Astrocyte (in vitro differentiated cells and primary cell): ENCODE measurements around the gene ITGBL1. TPM values are rescaled to one million over a fixed set of nuclear protein-coding genes. Genes with fewer than 3 reads are reported as not detected.
A peak's percentile ranks its signal among the peaks of the same experiment; 100 is the strongest.

ENCODE experiments used
- DNase-seq: peaks from one replicate; pipeline ENCODE4 v3.0.0-alpha.2; 2010; ENCODE audit warnings: low read depth
- FAIRE-seq: peaks from 2 replicates; lab custom pipeline; 2011; peaks lifted over from hg19 to GRCh38; lab: Jason Lieb, UNC
- H2AFZ ChIP-seq: 2 replicates; pipeline ENCODE4 v1.6.0; 2012; ENCODE audit warnings: low read depth, low read length, inconsistent platforms
- H3K27ac ChIP-seq: 2 replicates; pipeline ENCODE4 v1.5.1; 2011; ENCODE audit warnings: low read depth, low read length, inconsistent platforms
- H3K27me3 ChIP-seq: 2 replicates; pipeline ENCODE4 v1.6.0; 2011; ENCODE audit warnings: low read length, inconsistent platforms; ENCODE audit not compliant: insufficient read depth
- H3K36me3 ChIP-seq: 2 replicates; pipeline ENCODE4 v1.5.1; 2011; ENCODE audit warnings: low read length, inconsistent platforms; ENCODE audit not compliant: insufficient read depth
- H3K4me1 ChIP-seq: 2 replicates; pipeline ENCODE4 v1.5.1; 2011; ENCODE audit warnings: low read length, inconsistent platforms; ENCODE audit not compliant: insufficient read depth
- H3K4me2 ChIP-seq: 2 replicates; pipeline ENCODE4 v1.6.0; 2012; ENCODE audit warnings: low read length, inconsistent platforms
- H3K4me3 ChIP-seq: 2 replicates; pipeline ENCODE4 v1.5.1; 2011; ENCODE audit warnings: low read depth, mild to moderate bottlenecking, low read length, inconsistent platforms; ENCODE audit not compliant: insufficient read depth
- H3K79me2 ChIP-seq: 2 replicates; pipeline ENCODE4 v1.6.0; 2012; ENCODE audit warnings: mild to moderate bottlenecking, low read length, inconsistent platforms; ENCODE audit not compliant: insufficient read depth
- H3K9ac ChIP-seq: 2 replicates; pipeline ENCODE4 v1.6.0; 2012; ENCODE audit warnings: mild to moderate bottlenecking, low read length, inconsistent platforms
- H3K9me3 ChIP-seq: 2 replicates; pipeline ENCODE4 v1.5.1; 2012; ENCODE audit warnings: low read depth, mild to moderate bottlenecking, low read length, inconsistent platforms; ENCODE audit not compliant: insufficient read depth
- H4K20me1 ChIP-seq: 2 replicates; pipeline ENCODE4 v1.6.0; 2012; ENCODE audit warnings: low read length, inconsistent platforms; ENCODE audit not compliant: insufficient read depth
- H3K27ac Mint-ChIP-seq: one replicate; pipeline ENCODE4 v1.8.0; 2021; ENCODE audit warnings: mild to moderate bottlenecking, mixed read lengths; ENCODE audit not compliant: unreplicated experiment
- H3K27me3 Mint-ChIP-seq: one replicate; pipeline ENCODE4 v1.8.0; 2021; ENCODE audit warnings: low read depth, mixed read lengths; ENCODE audit not compliant: unreplicated experiment
- H3K36me3 Mint-ChIP-seq: one replicate; pipeline ENCODE4 v1.8.0; 2021; ENCODE audit warnings: low read depth, mixed read lengths; ENCODE audit not compliant: unreplicated experiment
- H3K4me1 Mint-ChIP-seq: one replicate; pipeline ENCODE4 v1.8.0; 2021; ENCODE audit warnings: low read depth, mixed read lengths; ENCODE audit not compliant: unreplicated experiment
- H3K4me3 Mint-ChIP-seq: one replicate; pipeline ENCODE4 v1.8.0; 2021; ENCODE audit warnings: mild to moderate bottlenecking, moderate library complexity, mixed read lengths; ENCODE audit not compliant: unreplicated experiment
- H3K9me3 Mint-ChIP-seq: one replicate; pipeline ENCODE4 v1.8.0; 2021; ENCODE audit warnings: mild to moderate bottlenecking, mixed read lengths; ENCODE audit not compliant: unreplicated experiment
- EZH2 ChIP-seq: IDR thresholded peaks from 2 replicates; pipeline ENCODE4 v1.6.1; 2012; ENCODE audit warnings: mild to moderate bottlenecking, low read length, inconsistent platforms; ENCODE audit not compliant: insufficient read depth
- total RNA-seq: library from RNA; stranded (reverse); gene quantifications from 2 replicates; pipeline ENCODE4 v1.2.1, GENCODE V29; 2021
- TF ChIP-seq, protein P1 (sequence below): IDR thresholded peaks from 2 replicates; pipeline ENCODE4 v1.5.1; 2011; ENCODE audit warnings: low read depth, mild to moderate bottlenecking, inconsistent platforms, low read length, moderate library complexity; ENCODE audit not compliant: insufficient read depth

Gene ITGBL1
- total RNA-seq, 1 donor from 2014 or later = 0.14 TPM

DNA sequence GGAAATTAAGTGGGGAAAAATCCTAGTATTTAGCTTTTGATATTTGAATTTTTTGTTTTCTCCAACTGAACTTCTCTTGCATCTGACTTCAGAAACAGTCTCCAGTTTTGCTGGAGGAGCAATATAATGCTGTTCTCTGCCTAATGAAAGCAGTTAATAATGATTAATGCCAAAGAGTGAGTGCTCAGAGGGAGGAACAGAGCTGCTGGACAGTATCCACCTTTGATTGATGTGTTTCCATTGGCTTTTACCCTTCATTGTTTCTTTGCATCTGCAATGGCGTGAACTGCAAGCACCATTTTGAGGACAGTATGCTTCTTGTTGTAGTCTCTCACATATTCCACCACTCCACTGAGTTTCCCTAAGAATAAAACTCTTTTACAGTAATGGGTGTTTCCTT, 193.4 kb downstream of the ITGBL1 start:
- TF ChIP-seq, protein P1, sequence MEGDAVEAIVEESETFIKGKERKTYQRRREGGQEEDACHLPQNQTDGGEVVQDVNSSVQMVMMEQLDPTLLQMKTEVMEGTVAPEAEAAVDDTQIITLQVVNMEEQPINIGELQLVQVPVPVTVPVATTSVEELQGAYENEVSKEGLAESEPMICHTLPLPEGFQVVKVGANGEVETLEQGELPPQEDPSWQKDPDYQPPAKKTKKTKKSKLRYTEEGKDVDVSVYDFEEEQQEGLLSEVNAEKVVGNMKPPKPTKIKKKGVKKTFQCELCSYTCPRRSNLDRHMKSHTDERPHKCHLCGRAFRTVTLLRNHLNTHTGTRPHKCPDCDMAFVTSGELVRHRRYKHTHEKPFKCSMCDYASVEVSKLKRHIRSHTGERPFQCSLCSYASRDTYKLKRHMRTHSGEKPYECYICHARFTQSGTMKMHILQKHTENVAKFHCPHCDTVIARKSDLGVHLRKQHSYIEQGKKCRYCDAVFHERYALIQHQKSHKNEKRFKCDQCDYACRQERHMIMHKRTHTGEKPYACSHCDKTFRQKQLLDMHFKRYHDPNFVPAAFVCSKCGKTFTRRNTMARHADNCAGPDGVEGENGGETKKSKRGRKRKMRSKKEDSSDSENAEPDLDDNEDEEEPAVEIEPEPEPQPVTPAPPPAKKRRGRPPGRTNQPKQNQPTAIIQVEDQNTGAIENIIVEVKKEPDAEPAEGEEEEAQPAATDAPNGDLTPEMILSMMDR = no peak
- TF ChIP-seq EZH2 = no peak
- Histone ChIP-seq H3K4me2 (no peak overlapping the region), H3K4me3 (no peak overlapping the region), H3K27ac (no peak overlapping the region), H3K9me3 (no peaks in the 10 kb centered on the region), H4K20me1 (no peaks in the 10 kb centered on the region), H3K4me1 (no peaks in the 10 kb centered on the region), H2AFZ (no peak overlapping the region), H3K9ac (no peak overlapping the region), H3K27me3 (no peaks in the 10 kb centered on the region), H3K36me3 (no peaks in the 10 kb centered on the region), H3K79me2 (no peaks in the 10 kb centered on the region)
- no peak overlapping the region for H3K4me3 Mint-ChIP-seq
- H3K27me3 Mint-ChIP-seq = no peaks in the 10 kb centered on the region
- no peak overlapping the region for H3K27ac Mint-ChIP-seq
- H3K9me3 Mint-ChIP-seq = no peaks in the 10 kb centered on the region
- no peak for DNase-seq
- peak; percentile 55 for FAIRE-seq
- peaks cover 9% of the 10 kb centered on the region for H3K4me1 Mint-ChIP-seq
- H3K36me3 Mint-ChIP-seq = no peaks in the 10 kb centered on the region

DNA sequence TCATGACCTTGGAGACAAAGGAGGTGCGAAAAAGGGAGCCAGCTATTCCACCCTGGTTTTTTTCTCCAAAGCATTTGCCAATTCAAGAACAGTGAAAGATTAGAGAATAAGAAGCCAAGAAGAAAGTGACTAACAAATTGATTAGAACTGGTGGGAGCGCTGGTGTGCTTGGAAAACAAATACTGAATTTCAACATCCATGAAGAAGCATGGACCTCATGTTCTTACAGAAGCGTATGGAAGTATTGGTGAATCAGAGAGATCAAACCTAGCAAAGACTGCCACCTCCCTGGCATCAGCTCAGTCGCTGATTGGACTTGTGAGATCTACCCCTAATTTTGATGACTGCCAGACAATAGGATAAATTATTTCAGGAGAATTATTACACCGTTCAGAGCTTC, 195.3 kb downstream of the ITGBL1 start:
- Mint-ChIP-seq H3K4me3 (no peak overlapping the region), H3K9me3 (no peaks in the 10 kb centered on the region), H3K36me3 (no peaks in the 10 kb centered on the region), H3K27ac (no peak overlapping the region), H3K27me3 (no peaks in the 10 kb centered on the region), H3K4me1 (peaks cover 7% of the 10 kb centered on the region)
- no peak for DNase-seq
- Histone ChIP-seq H3K27ac (no peak overlapping the region), H3K4me2 (no peak overlapping the region), H3K9ac (no peak overlapping the region), H3K9me3 (no peaks in the 10 kb centered on the region), H3K79me2 (no peaks in the 10 kb centered on the region), H4K20me1 (no peaks in the 10 kb centered on the region), H3K36me3 (no peaks in the 10 kb centered on the region), H2AFZ (no peak overlapping the region), H3K27me3 (no peaks in the 10 kb centered on the region), H3K4me3 (no peak overlapping the region), H3K4me1 (no peaks in the 10 kb centered on the region)
- no peak for FAIRE-seq
- TF ChIP-seq, protein P1 = no peak
- no peak for TF ChIP-seq EZH2

DNA sequence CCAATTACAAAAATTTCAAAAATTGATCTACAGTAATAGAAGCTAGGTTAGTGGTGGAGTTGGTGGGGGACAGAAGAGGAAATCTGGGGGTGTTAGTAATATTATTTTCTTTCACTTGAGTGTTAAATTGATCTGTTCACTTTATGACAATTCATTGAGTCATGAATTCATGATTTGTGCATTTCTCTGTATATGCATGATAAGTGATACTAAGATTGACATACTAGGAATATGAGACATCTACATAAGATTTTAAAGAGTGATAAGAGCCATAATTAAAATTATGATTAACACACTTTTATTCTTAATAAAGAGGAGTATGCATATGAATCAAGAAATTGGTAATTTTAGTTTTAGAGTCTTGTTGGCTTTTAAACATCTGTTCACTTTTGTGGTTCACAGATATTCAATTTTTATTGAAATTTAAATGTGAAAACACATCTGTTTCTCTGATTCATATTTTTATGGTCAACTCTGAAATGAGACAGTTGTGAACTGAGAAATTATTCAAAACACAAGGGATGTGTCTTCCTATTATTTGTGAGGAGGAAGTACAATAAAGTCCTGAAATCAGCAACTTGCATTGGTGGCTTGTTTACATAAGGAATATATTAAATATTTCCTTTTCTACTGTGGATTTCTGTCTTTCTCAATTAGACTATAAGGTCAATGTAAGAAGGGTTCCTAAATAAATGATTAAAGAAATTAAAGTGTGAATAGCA, 196.5 kb downstream of the ITGBL1 start:
- Histone ChIP-seq H3K4me3 (no peak overlapping the region), H4K20me1 (no peaks in the 10 kb centered on the region), H3K36me3 (no peaks in the 10 kb centered on the region), H3K9me3 (no peaks in the 10 kb centered on the region), H2AFZ (no peak overlapping the region), H3K27ac (no peak overlapping the region), H3K27me3 (no peaks in the 10 kb centered on the region), H3K4me1 (no peaks in the 10 kb centered on the region), H3K4me2 (no peak overlapping the region), H3K9ac (no peak overlapping the region), H3K79me2 (no peaks in the 10 kb centered on the region)
- Mint-ChIP-seq H3K36me3 (no peaks in the 10 kb centered on the region), H3K4me3 (no peak overlapping the region), H3K9me3 (no peaks in the 10 kb centered on the region), H3K27ac (no peak overlapping the region), H3K4me1 (peaks cover 7% of the 10 kb centered on the region), H3K27me3 (no peaks in the 10 kb centered on the region)
- TF ChIP-seq EZH2 = no peak
- TF ChIP-seq, protein P1 = no peak
- no peak for FAIRE-seq
- DNase-seq = no peak
